AG04449 (cell line): ENCODE data around the gene LINC00237.

Source experiments
- CTCF ChIA-PET: fragments of 350-600 bp; formaldehyde crosslinking; extraction: SDS; loops from one replicate; lab custom pipeline; 2021; ENCODE audit warnings: antibody characterized with exemption; lab: Yijun Ruan, JAX
- POLR2A ChIA-PET: fragments of 400-600, 350-600 bp; formaldehyde crosslinking; extraction: SDS; loops from one replicate; lab custom pipeline; 2020; ENCODE audit warnings: antibody characterized with exemption, inconsistent platforms; lab: Yijun Ruan, JAX
- DNase-seq: peaks from one replicate; pipeline ENCODE4 v3.0.0-alpha.2; 2010; ENCODE audit warnings: low read depth, low spot score
- H3K4me3 ChIP-seq: 2 replicates; pipeline ENCODE4 v1.5.1; 2011; ENCODE audit warnings: low read depth, mild to moderate bottlenecking, control low read depth, low read length
- CTCF ChIP-seq: IDR thresholded peaks from one replicate; pipeline ENCODE4 v1.5.1; 2011; ENCODE audit warnings: mild to moderate bottlenecking, moderate library complexity, low read length, control low read depth, inconsistent platforms; ENCODE audit not compliant: insufficient read depth; ENCODE audit errors: missing control alignments

LINC00237 gene

GRCh38 chr20:21067255-21067654, 38.9 kb downstream of the LINC00237 start:
- DNase-seq = no peak
- no peak overlapping the region for H3K4me3 ChIP-seq
- ChIA-PET POLR2A (no interaction called here), CTCF (no interaction called here)
- no peak for TF ChIP-seq CTCF

DNA sequence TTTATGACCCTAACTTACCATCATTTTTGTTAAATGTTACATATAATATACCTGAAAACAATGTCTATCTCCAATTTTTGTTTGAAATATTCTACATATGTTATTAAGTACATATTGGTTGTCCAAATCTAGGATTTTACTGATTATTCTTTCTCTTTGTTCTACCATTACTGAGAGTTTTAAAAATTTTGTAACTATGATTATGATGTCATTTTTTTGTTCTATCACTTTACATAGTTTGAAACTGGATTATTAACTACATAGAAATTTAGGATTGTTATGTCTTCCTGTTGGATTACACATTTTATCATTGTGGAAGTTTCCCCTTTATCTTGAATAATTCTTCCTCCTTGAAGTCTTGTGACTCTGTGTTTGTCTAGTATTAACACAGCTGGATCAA, 41.2 kb downstream of the LINC00237 start:
- ChIA-PET POLR2A (no interaction called here), CTCF (no interaction called here)
- no peak overlapping the region for H3K4me3 ChIP-seq
- no peak for DNase-seq
- TF ChIP-seq CTCF = no peak

DNA sequence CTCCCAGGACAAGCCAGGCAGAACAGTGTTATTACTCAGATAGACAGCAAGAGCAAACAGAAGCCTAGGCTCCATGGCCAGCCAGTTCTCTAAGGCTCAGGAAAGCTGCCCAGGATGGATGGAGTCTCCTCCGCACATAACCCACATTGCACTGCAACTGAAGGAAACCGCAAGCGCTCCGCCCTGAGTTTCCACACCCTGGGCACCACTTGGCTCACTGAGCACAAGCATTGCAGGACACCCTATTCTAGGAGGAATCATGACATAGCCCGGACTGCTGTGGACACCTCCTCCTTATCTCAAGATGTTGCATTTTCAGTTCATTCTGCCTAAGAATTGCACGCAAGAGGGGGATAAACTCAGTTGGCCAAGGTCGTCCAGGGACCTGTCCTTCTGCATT, 42.9 kb downstream of the LINC00237 start:
- POLR2A ChIA-PET = no interaction called here
- TF ChIP-seq CTCF = no peak
- CTCF ChIA-PET = no interaction called here
- no peak for DNase-seq
- no peak overlapping the region for H3K4me3 ChIP-seq

GRCh38 chr20:21053002-21053762, 53.0 kb downstream of the LINC00237 start:
- ChIA-PET CTCF (no interaction called here), POLR2A (no interaction called here)
- no peak overlapping the region for H3K4me3 ChIP-seq
- no peak for TF ChIP-seq CTCF
- DNase-seq = no peak

GRCh38 chr20:21052686-21053001, 53.5 kb downstream of the LINC00237 start:
- H3K4me3 ChIP-seq = no peak overlapping the region
- no peak for TF ChIP-seq CTCF
- POLR2A ChIA-PET = no interaction called here
- no peak for DNase-seq
- CTCF ChIA-PET = no interaction called here

DNA sequence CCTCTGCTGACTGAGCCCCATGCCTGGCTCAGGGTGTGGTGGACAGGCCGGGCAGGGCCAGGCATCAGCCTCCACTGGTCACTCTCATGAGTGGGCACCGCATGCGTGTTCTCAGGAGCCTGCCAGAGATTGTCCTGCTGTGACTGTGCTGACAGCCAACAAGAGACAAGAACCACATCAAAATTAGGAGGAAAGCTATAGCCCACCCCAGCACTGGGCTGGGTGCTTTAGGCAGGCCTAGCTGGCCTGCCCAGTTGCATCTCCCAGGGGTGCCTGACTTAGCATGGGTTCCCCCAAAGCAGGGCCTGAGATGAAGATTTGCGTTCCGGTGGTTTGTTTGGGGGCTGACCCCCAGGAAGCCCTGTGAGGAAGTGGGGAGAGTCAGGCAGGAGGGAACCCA, 53.9 kb downstream of the LINC00237 start:
- no peak for TF ChIP-seq CTCF

More for the DNA sequence above, 53.9 kb downstream of the LINC00237 start:
- DNase-seq = no peak
- CTCF ChIA-PET = no interaction called here
- POLR2A ChIA-PET = no interaction called here
- no peak overlapping the region for H3K4me3 ChIP-seq
